ENCODE results near the gene NAXE. TPM values are rescaled to one million over a fixed set of nuclear protein-coding genes. Genes with fewer than 3 reads are reported as not detected.

NAXE gene
- total RNA-seq, 1 experiment from 2014 or later: 99.8 TPM

DNA sequence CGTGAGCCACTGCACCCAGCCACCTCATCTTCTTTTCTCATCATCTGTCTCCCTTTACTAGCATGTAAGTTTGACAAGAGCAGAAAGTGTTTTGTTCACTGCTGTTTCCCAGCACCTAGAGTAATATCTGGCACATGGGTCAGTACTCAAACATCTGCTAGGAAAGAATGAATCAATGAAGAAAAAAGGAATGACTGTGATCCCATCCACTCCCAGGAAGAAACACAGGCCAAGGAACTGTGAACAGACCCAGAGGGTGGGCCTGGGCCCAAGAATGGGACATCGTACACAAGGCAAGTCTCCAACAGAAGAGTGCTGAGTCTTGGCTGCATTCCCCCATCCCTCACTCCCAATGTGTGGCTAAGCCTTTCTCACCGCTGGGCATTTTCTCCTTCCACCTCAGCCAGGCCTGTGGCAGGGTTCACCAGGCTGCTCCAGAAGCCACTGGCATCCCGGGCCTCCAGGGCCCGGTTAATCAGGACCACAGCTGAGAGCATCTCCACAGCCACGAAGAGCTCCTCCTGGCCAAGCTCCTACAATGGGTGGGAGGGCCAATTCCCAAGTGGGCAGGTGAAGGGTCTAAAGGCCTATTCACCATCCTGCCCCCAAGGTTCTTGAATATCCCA, 37.6 kb upstream of the NAXE start:
- Mint-ChIP-seq H3K4me1 (ENCODE audit: low read depth, unreplicated experiment) (peaks cover under 1% of the 10 kb centered on the region), H3K27me3 (ENCODE audit: insufficient read depth, unreplicated experiment) (no peaks in the 10 kb centered on the region), H3K4me3 (ENCODE audit: unreplicated experiment) (no peak overlapping the region), H3K27ac (ENCODE audit: unreplicated experiment) (no peak overlapping the region), H3K36me3 (ENCODE audit: insufficient read depth, unreplicated experiment) (peaks cover 35% of the 10 kb centered on the region), H3K9me3 (ENCODE audit: unreplicated experiment) (no peaks in the 10 kb centered on the region)
- ChIA-PET POLR2A (no interaction called here), CTCF (no interaction called here)
- H3K36me3 ChIP-seq (ENCODE audit: control insufficient read depth, insufficient read depth, low read length): no peaks in the 10 kb centered on the region; the same call in 1 of the 2 replicates
- H3K4me1 ChIP-seq: no peaks in the 10 kb centered on the region
- H3K4me3 ChIP-seq (ENCODE audit: low read depth, low read length): no peak overlapping the region
- TF ChIP-seq, protein P1, sequence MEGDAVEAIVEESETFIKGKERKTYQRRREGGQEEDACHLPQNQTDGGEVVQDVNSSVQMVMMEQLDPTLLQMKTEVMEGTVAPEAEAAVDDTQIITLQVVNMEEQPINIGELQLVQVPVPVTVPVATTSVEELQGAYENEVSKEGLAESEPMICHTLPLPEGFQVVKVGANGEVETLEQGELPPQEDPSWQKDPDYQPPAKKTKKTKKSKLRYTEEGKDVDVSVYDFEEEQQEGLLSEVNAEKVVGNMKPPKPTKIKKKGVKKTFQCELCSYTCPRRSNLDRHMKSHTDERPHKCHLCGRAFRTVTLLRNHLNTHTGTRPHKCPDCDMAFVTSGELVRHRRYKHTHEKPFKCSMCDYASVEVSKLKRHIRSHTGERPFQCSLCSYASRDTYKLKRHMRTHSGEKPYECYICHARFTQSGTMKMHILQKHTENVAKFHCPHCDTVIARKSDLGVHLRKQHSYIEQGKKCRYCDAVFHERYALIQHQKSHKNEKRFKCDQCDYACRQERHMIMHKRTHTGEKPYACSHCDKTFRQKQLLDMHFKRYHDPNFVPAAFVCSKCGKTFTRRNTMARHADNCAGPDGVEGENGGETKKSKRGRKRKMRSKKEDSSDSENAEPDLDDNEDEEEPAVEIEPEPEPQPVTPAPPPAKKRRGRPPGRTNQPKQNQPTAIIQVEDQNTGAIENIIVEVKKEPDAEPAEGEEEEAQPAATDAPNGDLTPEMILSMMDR (IDR thresholded peaks at IDR 0.05; ENCODE audit: insufficient read depth in 1 of 2, low read depth in 1 of 2, low read length in 1 of 2, severe bottlenecking in 1 of 2, unreplicated experiment in 1 of 2): no peak
- no peaks in the 10 kb centered on the region for H3K27me3 ChIP-seq (replicated peaks; ENCODE audit: control insufficient read depth, insufficient read depth, low read length)
- no peaks in the 10 kb centered on the region for H3K9me3 ChIP-seq
- intact Hi-C loops (cut with micrococcal nuclease; ENCODE audit: unreplicated experiment): no loop called here
- no TSS peak for BruUV-seq (replicated peaks)
- DNase-seq: no peak

DNA sequence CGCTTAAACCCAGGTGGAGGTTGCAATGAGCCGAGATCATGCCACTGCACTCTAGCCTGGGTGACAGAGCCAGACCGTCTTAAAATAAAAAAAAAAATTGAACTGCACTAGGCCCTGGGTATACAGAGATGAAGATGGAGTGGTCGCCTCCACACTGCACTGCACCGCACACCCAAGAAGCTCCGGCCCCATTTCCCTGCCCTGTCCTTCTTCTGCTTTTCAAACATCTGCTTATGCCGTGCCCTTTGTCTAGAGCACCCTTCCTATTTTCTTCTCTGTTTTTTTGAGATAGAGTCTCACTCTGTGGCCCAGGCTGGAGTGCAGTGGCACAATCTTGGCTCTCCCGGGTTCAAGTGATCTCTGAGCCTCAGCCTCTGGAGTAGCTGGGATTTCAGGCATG, 36.6 kb upstream of the NAXE start:
- DNase-seq: no peak
- Mint-ChIP-seq H3K36me3 (ENCODE audit: insufficient read depth, unreplicated experiment) (peaks cover 39% of the 10 kb centered on the region), H3K4me1 (ENCODE audit: low read depth, unreplicated experiment) (peaks cover 10% of the 10 kb centered on the region), H3K9me3 (ENCODE audit: unreplicated experiment) (no peaks in the 10 kb centered on the region), H3K27me3 (ENCODE audit: insufficient read depth, unreplicated experiment) (no peaks in the 10 kb centered on the region), H3K27ac (ENCODE audit: unreplicated experiment) (no peak overlapping the region), H3K4me3 (ENCODE audit: unreplicated experiment) (no peak overlapping the region)
- no TSS peak for BruUV-seq (replicated peaks)
- TF ChIP-seq, protein P1 (IDR thresholded peaks at IDR 0.05; ENCODE audit: insufficient read depth in 1 of 2, low read depth in 1 of 2, low read length in 1 of 2, severe bottlenecking in 1 of 2, unreplicated experiment in 1 of 2): no peak
- intact Hi-C loops (cut with micrococcal nuclease; ENCODE audit: unreplicated experiment): no loop called here
- Histone ChIP-seq H3K36me3 (ENCODE audit: control insufficient read depth, insufficient read depth, low read length) (no peaks in the 10 kb centered on the region), H3K4me1 (peaks cover 8% of the 10 kb centered on the region), H3K27me3 (replicated peaks; ENCODE audit: control insufficient read depth, insufficient read depth, low read length) (no peaks in the 10 kb centered on the region), H3K9me3 (no peaks in the 10 kb centered on the region), H3K4me3 (ENCODE audit: low read depth, low read length) (no peak overlapping the region)
- POLR2A ChIA-PET: no interaction called here
- CTCF ChIA-PET: no interaction called here

DNA sequence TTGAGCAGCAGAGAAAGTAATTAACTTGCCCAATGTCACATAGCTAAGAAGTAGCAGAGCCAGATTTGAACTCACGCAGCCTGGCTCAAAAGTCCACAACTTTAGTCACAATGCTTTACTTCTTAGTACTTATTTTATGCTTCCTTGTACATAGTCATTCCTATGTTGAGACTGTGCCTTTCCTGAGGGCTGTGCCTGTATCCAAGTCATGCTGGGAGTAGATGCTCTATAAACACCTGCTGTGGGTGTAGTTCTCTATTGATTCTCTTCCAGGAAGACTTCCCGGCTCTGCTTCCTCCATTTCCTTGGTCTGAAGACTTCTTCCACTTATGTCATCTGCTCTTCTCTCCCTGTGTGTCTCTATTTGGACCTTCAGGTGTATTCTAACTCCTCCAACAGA, 35.9 kb upstream of the NAXE start:
- no peak overlapping the region for H3K27ac Mint-ChIP-seq (ENCODE audit: unreplicated experiment)
- Histone ChIP-seq H3K36me3 (ENCODE audit: control insufficient read depth, insufficient read depth, low read length) (no peaks in the 10 kb centered on the region), H3K4me1 (peaks cover 15% of the 10 kb centered on the region), H3K4me3 (ENCODE audit: low read depth, low read length) (no peak overlapping the region), H3K27me3 (replicated peaks; ENCODE audit: control insufficient read depth, insufficient read depth, low read length) (no peaks in the 10 kb centered on the region), H3K9me3 (no peaks in the 10 kb centered on the region)
- TF ChIP-seq, protein P1 (IDR thresholded peaks at IDR 0.05; ENCODE audit: insufficient read depth in 1 of 2, low read depth in 1 of 2, low read length in 1 of 2, severe bottlenecking in 1 of 2, unreplicated experiment in 1 of 2): no peak
- H3K4me1 Mint-ChIP-seq (ENCODE audit: low read depth, unreplicated experiment): peaks cover 13% of the 10 kb centered on the region
- peaks cover 34% of the 10 kb centered on the region for H3K36me3 Mint-ChIP-seq (ENCODE audit: insufficient read depth, unreplicated experiment)
- no peak overlapping the region for H3K4me3 Mint-ChIP-seq (ENCODE audit: unreplicated experiment)
- CTCF ChIA-PET: interaction anchor here (0.6 kb wide), 1 partner anchor 55 kb away, joined by 3 read pairs; the partner anchor contains the start of gene MEF2D
- BruUV-seq (replicated peaks): no TSS peak
- intact Hi-C loops (cut with micrococcal nuclease; ENCODE audit: unreplicated experiment): no loop called here
- no peak for DNase-seq
- no peaks in the 10 kb centered on the region for H3K9me3 Mint-ChIP-seq (ENCODE audit: unreplicated experiment)
- POLR2A ChIA-PET: no interaction called here
- no peaks in the 10 kb centered on the region for H3K27me3 Mint-ChIP-seq (ENCODE audit: insufficient read depth, unreplicated experiment)

All from Caco-2 (cell line).